HG03039 (cell line): ENCODE results near the gene CD69.

ENCODE experiments used
- ATAC-seq: cut with Tn5 transposase; IDR thresholded peaks from one replicate; pipeline ENCODE4 v1.9.1; 2021; ENCODE audit warnings: mild to moderate bottlenecking, moderate library complexity; ENCODE audit not compliant: unreplicated experiment

CD69 gene

GRCh38 chr12:9782547-9783382, 22.1 kb upstream of the CD69 start:
- no peak for ATAC-seq

GRCh38 chr12:9781360-9781759, 20.7 kb upstream of the CD69 start:
- no peak for ATAC-seq

GRCh38 chr12:9779209-9779608, 18.5 kb upstream of the CD69 start:
- no peak for ATAC-seq

DNA sequence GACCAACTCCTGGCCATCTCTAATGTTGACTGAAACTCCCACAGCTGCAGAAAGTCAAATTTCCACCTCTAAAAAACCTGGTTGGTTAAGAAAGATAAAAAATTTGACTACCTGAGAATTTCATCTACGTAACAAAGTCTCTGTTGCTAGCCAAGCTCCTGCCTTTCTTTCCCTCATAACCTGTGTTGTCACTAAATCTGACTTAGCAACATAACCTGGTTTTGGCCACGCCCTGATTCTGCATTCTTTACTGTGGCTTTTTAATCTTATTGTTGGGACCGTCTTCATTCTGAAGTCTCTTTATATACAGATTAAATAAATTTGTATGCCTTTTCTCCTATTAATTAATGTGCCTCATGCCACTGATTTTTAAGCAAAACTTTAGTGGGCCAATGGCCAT, 16.1 kb upstream of the CD69 start:
- ATAC-seq = no peak

DNA sequence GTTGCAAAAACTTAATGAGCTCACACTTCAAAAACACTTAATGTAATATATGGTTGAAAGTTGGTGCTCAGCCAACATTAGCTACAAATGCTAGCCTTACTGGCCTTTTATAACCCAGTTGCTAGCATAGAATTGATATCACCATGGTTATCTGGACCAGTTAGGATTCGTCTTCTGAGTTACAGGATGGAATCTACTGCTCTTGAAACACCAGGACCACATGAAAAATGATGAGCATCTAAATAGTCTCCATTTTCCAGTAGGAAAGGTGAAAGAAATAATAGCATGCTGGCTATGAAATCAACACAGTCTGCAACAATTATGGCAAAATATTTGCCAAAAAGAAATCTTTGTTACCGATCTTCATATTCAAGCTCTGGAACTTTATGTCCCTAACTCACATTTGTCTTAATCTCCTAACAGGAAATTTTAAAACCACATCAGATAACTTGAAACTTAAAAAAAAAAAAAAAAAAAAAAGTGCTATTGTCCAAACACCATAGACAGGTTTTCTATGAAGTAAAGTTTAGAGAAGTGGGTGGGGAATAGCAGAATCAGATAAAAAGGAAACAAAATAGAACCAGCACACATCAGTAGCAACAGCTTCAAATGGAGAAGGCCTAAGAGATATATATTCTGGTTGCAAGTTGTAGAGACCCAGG, 12.6 kb upstream of the CD69 start:
- no peak for ATAC-seq

- ATAC-seq = no peak
These were observed 2.3 kb upstream of the CD69 start for GRCh38 chr12:9763025-9763424.

GRCh38 chr12:9762369-9762768, 1.7 kb upstream of the CD69 start:
- no peak for ATAC-seq

DNA sequence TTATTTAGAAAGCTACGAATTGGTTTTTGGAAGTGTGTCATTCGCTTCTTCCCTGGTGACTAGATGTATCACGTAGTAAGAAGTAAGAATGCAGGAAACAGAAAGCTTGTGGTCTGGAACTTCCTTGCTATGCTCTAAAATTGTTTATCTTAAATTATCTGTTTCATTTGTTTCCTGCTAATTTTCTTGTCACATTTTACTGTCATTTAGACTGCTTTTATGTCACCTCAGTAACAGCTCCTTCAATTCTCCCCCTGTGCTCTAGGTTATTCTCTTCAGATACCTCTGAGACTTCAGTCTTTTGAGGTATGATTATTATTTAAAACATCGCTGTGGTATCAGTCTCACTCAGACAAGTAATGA, 699 bp upstream of the CD69 start:
- no peak for ATAC-seq

DNA sequence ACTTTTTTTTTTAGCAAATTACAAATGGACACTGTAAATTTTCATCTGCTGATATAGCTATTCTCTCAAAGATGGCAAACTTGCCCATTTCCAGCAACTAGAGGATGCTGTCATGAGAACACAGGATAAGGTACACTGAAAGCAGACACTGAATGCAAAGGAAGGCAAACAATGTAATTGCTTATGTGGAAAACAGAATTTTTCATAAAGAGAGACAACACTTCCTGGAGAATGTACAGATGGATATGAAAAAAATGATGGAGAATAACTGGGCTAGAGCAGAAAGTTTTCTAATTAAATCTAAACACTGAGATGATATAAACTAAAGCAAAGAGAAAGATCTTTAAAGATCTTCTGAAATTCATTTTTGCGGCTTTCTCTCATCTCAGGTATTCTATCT, 581 bp downstream of the CD69 start:
- no peak for ATAC-seq

DNA sequence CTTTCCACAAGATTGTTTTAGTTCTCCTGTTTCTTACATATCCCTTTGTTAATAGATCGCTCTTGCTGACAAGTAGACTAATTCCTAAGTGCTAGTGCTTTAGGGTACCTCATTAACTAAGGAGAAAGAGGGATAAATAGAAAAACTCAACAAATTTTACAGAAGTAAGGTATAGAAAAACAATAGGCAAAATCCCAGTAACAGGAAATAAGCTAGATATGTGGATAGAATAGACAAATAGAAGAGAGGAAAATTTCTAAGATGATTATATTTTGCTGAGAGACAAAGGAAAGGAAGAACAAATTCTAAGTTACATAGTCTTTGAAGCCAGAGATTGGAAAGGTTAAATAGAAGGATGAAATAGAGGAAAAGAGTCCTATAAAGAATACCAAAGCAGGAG, 1.0 kb downstream of the CD69 start:
- ATAC-seq = no peak

GRCh38 chr12:9758119-9758518, 2.6 kb downstream of the CD69 start:
- ATAC-seq = no peak

GRCh38 chr12:9757433-9758025, 3.2 kb downstream of the CD69 start:
- ATAC-seq = no peak

- ATAC-seq = no peak
These were observed 4.0 kb downstream of the CD69 start for GRCh38 chr12:9756706-9757105.

DNA sequence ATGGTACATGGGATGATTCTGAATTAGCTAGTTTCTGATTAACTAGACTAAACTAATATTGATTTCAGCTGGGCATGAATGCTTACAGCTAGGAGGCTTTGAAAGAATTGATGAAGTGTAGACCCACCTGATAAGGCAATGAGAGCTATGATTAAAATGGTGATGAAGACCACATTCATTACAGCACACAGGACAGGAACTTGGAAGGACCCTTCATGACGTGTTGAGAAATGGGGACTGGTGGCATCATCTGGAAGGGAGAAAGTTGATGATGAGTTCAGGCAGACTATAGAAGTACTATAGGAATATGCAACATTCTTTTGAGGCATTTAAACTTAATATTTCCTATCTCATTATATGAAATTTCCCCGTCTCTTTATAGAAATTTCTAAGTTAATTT, 4.5 kb downstream of the CD69 start:
- ATAC-seq = no peak

GRCh38 chr12:9755567-9755966, 5.1 kb downstream of the CD69 start:
- ATAC-seq = no peak

DNA sequence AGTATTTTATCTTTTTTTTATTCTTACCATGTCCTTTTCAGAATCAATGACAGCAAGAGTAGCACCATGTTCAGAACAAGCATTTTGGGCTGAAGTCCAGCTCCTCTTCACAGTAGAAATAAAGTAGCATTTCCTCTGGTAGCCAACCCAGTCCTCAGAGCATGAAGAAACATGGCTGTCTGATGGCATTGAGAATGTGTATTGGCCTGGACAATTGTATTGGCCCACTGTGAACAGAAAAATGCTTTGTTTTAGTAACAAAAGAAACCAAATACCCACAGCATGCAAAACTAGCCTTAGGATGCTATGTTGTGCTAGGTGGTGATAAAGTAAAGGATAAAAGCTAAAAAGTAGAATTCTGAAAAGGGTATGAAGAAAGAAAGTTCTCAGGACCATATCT, 5.7 kb downstream of the CD69 start:
- ATAC-seq = no peak

- no peak for ATAC-seq
These were observed 6.4 kb downstream of the CD69 start for GRCh38 chr12:9754099-9754927.

DNA sequence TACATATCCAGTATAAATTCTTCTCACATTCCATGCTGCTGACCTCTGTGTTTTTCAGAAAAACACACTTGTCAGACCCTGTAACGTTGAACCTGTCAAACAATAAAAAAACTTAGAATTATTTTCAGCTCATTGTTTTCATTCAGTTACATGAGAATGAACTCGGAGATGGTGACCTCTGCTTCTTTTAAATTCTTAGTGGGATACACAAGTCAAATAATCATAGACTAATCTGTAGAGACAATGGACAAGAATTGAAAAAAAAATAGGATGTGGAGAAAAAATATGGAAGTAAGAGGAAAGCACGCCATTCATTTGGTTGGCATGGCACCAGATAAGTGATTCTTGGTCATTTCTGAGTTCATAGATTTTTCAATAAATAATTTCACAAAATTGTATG, 7.2 kb downstream of the CD69 start:
- no peak for ATAC-seq

DNA sequence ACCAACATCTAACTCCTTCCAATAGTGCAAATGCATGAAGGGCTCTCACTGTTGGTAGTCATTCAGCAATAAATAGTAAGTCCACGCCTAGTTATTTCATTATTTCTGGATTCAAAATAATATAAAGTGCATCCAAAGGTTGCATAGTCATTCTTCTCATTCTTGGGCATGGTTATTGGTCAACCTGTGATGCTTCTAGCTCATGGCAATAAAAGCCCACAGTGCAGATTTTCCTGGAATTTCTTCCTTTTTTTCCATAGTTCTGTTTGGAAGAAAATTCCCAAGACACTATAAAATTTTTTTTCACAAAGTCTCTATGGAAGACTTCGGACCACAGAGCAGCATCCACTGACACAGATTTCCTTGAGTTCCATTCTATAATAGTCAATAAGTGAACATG, 7.6 kb downstream of the CD69 start:
- no peak for ATAC-seq

- no peak for ATAC-seq
These were observed 8.4 kb downstream of the CD69 start for GRCh38 chr12:9752145-9752933.
